NCI-H226 (cell line): Measurements from ENCODE around the gene SIVA1.

Experiments used
- DNase-seq: peaks from one replicate; pipeline ENCODE4 v3.0.0-alpha.2; 2015

Gene SIVA1

DNA sequence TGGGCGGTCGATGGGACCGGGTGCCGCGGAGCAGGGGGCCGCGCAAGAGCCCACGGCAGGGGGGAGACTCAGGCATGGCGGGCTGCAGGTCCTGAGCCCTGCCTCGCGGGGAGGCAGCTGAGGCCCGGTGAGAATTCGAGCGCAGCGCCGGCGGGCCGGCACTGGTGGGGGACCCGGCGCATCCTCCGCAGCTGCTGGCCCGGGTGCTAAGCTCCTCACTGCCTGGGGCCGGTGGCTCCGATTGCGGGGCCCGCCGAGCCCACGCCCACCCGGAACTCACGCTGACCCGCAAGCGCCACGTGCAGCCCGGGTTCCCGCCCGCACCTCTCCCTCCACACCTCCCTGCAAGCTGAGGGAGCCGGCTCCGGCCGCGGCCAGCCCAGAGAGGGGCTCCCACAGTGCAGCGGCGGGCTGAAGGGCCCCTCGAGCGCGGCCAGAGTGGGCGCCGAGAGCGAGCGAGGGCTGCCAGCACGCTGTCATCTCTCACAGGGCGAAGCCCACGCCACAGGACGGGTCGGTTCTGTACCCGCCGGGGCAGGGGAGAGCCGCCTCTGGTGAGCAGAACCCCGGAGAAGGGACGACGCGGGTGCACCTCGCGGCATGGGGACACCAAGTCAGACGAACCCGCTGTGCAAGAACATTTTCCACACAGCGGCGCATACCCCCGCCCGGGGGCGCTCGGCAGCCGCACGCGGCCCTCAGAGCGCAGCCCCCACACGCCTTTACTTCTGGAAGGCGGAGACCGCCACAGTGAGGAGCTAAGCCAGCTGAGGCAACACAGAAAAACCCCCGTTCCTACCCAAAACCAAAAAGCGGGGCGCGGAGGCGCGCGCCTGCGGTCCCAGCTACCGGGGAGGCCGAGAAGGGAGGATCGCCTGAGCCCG lies 1.2 kb upstream of the SIVA1 start:
- no peak for DNase-seq

DNA sequence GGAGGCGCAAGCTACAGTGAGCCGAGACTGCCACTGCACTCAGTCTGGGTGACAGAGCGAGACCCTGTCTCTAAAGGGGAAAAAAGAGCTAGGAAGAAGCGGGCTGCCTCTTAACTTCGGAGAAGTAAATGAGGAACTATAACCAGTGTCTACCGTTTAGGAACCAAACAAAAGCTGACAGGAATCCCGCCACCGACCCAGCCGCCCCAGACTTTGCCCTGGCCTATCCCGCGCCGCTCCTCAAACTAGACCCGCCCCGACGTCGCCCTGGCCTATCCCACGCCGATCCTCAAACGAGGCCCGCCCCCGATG lies 568 bp upstream of the SIVA1 start:
- no peak for DNase-seq

DNA sequence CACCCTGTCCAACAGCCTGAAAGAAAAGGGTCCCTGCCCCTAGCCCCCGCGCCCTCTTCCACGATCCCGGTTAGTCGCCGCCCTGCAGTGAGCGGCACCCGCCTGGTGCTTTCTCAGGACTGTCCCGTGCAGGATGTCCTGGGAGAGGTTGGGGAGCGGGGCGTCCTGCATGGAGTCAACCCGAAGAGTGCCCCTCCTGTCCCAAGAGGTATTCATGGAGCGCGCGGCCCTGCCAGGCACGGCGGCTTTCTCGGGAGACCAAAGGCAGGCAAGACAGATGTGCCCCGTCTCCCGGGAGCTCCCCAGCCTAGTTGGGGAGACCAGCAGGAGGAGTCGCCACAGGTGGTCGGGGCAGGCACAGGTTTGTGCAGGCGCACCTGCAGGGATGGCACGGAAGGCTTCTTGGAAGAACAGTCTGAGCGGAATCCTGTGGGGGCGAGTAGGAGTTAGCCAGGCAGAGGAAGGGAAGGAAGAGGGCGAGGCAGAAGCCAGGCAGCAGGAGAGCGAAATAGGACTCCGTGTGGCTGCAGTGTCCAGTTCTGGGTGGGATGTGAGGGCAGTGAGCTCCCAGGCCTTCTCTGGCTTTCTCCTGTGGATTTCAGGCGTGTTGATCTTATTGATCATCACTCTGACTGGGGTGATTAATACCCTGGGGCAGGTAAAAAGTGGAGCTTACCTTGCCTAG lies 723 bp downstream of the SIVA1 start:
- no peak for DNase-seq

DNA sequence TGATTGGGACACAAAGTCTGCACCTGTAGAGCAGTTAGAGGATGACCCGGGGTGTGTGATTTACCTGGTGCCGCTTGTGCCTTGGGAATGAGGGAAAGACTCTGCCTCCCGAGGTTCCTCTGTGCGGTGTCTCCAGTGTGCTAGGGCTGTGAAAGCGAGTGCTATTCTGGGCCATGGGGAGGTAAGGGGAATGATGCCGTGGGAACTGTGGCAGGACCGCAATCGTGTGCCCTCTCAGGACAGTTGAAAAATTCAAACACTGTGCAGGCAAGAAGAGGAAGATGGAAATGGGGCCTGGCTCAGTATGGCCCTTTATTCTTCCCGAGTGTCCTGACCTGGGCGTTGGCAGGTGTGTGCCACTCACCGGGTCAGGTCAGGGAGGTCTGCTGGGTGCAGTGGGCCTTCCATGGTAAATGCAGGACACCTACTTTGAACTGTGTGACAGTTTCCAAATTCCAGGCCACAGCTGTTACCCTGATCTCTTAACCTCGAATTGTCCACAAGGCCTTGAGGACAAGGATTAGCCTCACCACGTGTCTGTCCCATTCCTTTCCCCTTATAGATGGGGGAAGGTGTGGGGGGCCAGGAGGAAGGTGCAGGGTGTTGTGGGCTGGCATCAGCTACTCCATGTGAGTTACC lies 1.4 kb downstream of the SIVA1 start:
- DNase-seq, result no peak

DNA sequence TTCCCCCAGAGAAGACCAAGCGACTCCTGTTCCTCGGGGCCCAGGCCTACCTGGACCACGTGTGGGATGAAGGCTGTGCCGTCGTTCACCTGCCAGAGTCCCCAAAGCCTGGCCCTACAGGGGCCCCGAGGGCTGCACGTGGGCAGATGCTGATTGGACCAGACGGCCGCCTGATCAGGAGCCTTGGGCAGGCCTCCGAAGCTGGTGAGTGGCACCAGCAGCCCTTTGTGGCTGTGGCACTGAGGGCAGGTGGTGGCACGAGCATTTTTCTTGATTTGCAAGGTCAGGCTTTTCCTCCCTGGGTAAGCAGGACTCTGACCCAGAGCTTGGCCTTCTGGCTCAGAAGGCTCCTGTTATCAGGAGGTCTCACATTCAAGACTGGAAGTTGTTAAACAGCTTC lies 2.7 kb downstream of the SIVA1 start:
- no peak for DNase-seq

DNA sequence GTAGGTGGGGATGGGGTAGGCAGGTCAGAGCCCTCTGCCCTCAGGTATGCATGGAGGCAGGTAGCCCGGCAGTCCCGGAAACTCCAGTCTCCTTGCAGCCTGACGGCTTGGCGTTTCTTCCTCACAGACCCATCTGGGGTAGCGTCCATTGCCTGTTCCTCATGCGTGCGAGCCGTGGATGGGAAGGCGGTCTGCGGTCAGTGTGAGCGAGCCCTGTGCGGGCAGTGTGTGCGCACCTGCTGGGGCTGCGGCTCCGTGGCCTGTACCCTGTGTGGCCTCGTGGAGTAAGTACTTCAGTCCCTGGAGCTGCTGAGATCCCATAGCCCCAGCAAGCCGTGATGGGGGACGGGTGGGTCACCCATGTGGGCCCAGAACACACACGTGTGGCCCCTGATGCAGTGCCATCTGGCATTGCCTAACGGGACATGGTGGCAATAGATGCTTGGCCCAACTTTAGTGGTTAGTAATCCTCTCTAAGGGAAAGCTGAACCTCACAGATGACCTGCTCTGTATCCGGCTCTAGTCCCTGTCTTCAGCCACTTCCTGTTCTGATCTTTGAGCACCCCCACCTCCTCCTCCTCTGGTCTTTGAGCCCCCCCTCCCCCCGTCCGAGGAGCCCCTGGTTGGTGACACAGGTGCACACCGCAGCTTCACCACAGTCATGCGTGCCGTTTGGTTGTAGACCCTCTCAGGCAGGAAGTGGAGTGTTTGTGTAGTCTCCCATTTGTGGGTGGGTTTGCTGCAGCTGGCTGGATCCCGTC lies 3.7 kb downstream of the SIVA1 start:
- DNase-seq, result no peak

DNA sequence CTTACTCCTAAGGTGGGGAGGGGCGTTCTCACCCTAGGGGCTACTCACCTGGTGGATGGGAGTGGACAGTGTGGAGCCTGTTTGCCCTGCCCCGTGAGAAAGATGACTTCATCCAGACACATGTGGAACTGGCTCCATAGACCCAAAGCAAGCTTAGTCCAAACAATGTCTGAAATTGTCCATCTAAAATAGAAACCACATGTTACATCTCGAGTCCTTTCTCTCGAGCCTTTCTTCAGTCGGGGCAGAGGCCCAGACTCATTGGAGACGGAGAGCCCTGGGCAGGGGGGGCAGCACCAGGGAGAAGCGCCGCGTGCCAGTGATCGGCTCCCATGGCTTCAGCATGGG lies 4.3 kb downstream of the SIVA1 start:
- DNase-seq, result no peak

DNA sequence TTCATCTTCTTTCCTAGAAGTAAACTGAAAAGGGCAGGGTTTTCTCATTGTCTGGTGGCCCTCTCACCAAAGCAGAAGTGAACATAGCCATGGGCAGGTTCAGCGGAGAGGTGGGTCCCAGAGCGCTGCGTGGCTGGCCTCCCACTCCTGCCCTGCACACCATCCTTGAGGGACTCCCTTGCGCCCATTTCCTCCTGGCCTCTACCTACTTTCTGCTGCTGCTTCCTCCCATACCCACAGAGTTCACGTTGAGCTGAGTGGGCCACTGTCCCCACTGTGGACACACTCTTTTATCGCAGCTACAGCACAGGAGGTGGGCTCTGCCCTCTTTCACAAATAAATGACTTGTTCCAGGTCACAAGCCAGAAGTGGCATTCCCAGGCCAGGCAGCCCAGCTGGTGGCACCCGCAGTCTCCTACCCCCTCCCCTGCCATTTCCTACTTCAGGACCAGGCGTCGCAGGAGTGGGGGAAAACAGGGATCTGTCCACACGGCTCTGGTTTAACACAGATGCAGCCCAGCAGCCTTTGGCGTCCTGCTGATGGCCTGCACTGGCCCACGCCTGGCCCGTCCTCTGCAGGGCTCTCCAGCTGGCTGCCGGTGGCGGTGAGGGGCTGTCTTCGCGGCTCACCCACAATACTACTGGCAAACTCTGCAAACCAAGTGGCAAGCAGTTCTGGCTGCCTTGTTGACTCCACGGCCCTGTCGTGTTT lies 4.9 kb downstream of the SIVA1 start:
- no peak for DNase-seq

DNA sequence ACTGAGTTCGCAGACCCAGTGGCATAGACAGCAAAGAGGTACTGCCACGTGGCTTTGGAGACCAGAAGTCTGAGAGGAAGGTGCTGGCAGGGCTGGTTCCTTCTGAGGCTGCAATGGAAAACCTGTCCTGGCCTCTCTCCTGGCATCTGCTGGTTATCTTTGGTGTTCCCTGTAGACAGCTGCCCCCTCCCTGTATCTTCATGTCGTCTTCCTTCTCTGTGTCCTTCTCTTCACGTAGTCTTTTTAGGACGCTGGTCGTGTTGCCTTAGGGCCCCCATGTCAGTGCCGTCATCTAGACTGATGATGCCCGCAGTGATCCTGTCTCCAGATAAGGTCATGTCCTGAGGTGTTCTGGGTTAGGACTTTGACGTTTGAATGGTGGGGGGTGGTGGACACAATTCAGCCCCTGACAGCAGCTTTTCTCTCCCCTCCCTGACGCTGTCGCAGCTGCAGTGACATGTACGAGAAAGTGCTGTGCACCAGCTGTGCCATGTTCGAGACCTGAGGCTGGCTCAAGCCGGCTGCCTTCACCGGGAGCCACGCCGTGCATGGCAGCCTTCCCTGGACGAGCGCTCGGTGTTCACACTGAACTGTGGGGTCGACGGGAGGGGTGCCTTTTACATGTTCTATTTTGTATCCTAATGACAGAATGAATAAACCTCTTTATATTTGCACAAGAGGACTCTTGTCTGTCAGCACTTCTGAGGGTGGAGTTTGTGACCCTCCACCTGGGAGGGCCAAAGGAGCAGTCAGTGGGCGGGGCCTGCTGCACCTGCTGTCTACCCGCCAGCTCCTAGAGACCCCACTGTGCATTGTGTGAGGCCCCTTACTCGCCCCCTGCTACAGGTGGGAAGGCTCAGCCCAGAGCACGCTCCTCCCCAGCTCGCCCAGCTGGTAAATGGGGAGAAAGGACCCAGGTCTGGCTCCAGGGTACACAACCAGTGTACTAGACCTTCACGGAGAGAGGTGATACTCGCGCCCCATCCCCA lies 6.3 kb downstream of the SIVA1 start:
- no peak for DNase-seq

DNA sequence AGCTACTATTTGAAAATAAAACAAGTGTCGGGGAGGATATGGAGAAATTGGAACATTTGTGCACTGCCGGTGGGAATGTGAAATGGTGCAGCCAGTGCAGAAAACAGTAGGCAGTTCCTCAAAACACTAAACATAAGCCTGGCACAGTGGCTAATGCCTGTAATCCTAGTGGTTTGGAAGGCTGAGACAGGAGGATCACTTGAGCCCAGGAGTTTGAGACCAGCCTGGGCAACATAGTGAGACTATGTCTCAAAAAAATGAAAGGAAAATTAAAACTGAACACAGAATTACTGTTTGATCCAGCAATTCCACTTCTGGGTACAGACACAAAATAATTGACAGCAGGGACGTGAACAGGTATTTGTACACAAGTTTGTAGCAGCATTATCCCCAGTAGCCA lies 12.6 kb downstream of the SIVA1 start:
- DNase-seq, result no peak

DNA sequence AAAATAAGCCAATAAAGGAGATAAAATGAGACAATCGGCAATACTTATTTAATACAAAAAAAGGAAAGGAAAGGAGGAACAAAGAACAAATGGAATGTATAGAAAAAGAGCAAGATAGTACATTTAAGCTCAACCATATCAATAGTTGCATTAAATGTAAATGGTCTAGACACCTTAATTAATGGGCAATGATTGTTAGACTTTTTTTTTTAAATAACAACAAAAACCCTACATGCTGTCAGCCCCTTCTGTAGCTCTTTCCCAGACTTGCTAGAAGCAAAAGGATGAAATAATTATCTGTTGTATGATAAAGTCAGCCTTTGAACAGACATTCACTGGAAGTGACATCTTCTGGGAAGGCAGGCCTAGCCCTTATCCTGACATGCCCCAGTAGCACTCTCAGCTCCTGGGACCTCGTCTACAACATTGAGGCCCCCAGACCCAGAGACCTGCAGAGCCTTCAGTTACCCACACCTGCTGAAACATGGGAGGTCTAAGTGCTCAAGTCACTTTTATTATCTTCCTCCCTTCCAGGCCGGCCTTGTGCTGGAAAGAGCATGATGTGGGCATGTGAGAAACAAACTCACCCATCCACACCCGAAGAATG lies 13.4 kb downstream of the SIVA1 start:
- DNase-seq, result no peak

DNA sequence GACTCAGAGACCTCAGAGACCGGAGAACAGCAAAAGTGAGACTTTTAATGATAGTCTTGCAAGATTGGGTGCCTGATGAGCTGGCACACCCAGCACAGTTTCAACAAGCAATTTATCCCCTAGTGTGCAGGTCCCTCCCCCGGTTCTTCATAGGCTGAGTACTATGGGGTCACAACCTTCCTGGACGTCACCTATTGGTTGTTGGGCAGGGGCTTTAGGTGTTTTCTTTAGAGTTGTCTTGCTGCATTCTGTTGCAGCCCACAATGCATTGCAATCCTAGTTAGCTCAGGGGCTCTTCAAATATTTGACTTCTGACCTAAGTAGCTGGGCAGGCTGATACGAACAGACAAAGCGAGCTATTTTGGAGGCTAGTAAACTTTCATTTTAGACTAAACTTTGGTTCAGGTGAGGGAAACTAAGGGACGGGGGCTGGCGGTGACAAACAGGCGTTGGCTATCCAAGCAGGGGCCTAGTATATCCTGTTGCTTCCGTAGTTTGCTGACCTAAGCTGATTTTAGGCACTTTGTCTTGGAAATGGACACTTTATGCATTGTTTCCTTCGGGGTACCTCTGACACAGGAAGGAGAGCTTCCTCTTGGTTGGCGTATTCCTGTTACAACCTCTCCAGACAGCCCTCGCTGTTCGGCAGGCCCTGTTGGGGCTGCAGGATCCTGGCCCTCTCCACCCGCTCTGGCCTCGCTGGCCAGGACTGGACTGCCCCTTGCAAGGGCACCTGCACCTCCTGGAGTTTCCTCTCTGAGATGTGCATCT lies 14.1 kb downstream of the SIVA1 start:
- no peak for DNase-seq

DNA sequence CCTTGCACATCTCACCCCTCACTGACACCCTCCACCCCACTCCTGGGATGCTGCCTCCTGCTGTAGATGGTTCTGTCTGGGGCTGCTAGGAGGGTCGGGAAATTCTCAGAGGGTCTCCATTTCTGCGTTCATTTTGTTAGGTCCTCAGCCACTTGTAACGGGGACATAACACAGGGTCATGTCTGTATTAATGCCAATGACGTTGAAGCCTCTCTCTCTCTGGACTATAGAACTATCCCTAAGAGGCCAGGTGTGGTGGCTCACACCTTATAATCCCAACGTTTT lies 14.6 kb downstream of the SIVA1 start:
- DNase-seq, result no peak

DNA sequence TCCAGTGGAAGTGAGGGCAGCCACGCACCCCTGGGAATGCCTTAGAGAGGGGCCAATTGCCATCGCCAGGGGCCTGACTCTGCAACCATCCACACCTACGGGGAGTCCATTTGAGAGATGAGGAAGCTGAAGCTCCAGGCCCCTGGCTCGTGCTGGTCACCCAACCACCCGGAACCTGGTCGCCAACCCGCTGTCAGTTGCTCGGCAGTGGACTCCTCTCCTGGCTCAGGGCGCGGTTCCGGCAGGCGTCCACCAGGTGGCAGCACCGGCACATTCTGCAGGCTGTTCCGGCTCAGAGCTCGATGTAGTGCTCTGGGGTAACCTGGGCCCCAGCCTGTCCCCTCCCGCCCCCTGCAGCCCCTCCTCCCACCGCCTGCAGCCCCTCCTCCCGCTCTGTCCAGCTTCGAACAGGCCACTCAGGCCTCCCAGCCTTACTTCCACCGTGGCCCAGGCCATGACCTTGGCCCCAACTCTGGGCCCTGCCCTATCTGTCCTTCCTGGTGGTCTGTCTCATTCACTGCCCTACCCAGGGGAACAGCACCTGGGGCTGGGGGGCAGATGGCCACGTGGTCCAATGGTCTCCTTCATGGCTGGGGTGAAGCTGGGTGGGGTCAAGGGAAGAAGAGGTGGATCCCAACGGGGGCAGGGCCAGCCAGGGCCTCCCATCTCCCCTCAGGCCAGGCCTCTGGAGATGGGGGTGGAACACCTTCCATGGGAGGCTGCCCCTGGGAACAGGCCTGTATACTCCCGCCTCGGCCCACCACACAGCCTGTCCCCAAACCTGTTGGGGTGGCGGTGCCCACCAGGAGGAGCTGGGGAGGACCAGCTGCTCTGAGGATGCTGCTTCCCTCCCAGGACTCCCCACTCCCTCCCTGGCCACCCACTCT lies 15.7 kb downstream of the SIVA1 start:
- DNase-seq, result peak; percentile 63

DNA sequence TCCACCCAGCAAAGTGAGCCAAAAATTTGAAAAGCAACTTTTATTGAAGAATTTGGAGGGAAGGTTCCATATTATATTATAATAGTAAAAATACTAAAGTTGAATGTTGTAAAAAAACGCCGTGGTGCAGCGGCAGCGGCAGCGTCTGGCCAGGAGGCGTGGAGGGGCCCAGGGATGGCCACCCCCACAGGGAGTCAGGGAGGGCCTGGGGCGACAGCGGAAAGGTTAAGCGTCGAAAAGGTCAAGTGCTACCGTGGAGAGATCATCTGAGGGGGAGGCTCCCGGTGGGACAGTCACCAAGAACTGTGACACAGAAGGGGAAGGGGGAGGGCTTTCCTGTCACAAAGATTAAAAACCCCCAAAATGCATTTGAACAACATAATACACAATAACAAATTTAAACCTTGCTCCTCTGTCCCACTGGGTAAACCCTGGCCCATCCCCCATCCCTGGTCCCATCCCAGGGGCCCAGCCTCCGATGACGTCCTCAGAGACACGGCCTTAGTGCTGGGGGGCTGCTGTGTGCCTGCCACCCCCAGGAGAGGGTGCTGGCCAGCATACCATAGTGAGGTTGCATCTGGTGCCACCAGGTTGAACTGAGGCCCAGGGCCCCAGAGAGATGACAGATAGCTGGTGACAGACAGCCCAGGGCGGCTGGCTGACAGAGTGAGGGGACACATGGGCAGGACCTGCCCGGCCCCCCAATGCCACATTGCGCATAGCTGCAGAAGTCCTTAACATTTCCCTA lies 16.6 kb downstream of the SIVA1 start:
- no peak for DNase-seq

DNA sequence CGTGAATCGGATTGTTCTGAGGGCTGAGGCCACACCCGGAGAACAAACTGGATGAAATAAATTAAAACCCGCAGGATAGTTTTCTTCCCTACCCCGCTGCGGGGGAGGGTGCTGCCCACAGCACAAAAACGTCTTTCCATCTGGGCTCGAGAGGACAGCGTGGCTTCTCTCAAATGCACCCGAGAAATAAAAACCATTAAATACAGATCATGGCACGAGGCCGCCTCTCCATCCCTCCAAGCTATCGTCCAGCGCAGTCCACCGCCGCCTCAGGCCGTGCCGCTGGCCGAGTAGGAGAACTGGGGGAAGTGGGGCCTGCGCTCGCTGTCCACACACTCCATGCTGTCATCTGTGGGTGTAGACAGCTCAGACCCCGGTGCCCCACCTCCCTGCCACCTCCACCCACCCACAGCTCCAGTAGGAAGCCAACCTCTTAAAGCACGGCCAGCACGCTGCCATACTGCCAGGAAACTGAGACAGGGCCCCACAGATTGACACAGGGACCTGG lies 17.2 kb downstream of the SIVA1 start:
- DNase-seq, result no peak

DNA sequence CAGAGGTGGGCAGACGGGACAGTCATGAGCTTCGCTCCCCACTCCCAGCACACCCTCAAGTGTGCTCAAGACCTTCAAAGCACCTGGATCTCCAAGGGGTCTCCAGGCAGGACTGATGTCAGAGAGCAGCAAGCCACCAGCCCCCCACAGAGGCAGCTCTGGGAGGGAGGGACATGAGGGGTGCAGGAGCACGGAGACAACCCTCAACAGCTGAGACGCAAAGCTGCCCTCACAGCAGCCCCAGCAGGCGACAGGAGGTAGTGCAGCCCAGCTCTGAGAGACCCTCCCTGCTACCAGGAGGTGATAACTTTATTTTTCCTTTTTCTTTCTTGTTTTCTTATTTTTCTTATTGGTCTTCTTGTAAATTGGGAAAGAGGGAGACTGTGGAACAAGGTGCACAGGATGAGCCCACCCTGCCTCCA lies 17.9 kb downstream of the SIVA1 start:
- peak; percentile 16 for DNase-seq

DNA sequence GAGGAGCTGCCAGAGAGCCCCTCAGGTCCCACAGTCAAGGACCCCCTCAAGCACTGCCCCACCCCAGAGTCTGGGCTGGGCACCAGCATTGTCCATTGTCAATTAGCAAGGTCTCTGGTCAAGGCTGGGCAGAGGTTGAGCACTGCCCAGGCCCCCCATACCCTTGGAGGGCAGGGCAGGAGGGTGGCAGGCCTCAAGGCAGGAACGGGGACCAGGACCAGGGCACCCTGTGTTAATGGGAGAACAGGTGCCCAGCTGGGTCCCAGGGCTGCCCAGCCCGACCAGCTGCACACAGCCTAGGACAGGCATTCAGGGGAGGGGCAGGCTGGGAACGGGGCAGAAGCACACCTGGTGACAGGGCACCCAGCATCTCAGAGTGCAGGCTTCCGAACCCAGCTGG lies 18.4 kb downstream of the SIVA1 start:
- DNase-seq, result no peak
